Sigmoid colon (tissue), 7 donors: ENCODE data around the gene CDKAL1. TPM values are rescaled to one million over a fixed set of nuclear protein-coding genes. Genes with fewer than 3 reads are reported as not detected.

ENCODE experiments used
- DNase-seq: peaks from one replicate; pipeline ENCODE4 v3.0.0-alpha.2; 2019
- H3K27ac ChIP-seq, 4 donors: fragments of 200-600 bp; sonication (generic); one replicate each; pipeline ENCODE4 v1.5.1; 2016 to 2019; ENCODE audit warnings: mild to moderate bottlenecking in 1 of 4
- H3K27me3 ChIP-seq, 3 donors: fragments of 200-600 bp; sonication (generic); one replicate each; pipeline ENCODE4 v1.5.1; 2019; ENCODE audit warnings: mild to moderate bottlenecking in 1 of 3
- H3K36me3 ChIP-seq, 4 donors: fragments of 200-600 bp; sonication (generic); one replicate each; pipeline ENCODE4 v1.5.1; 2016 to 2019
- H3K4me1 ChIP-seq, 4 donors: fragments of 200-600 bp; sonication (generic); one replicate each; pipeline ENCODE4 v1.5.1; 2017 to 2019
- H3K4me3 ChIP-seq, 4 donors: fragments of 200-600 bp; sonication (generic); one replicate each; pipeline ENCODE4 v1.5.1; 2017 to 2019; ENCODE audit warnings: mild to moderate bottlenecking in 2 of 4, moderate library complexity in 1 of 4
- H3K9me3 ChIP-seq, 4 donors: fragments of 200-600 bp in 3 of 4; sonication (generic) in 3 of 4; one replicate each; pipeline versions ENCODE4 v1.5.1 to v1.6.1; 2013 to 2019
- CTCF ChIP-seq, 4 experiments: fragments of 450-650 bp in 3 of 4; fragments of 200-600 bp in 1 of 4; IDR thresholded peaks; one replicate each; pipeline ENCODE4 v1.5.1; 2016 to 2019; ENCODE audit warnings: antibody characterized with exemption in 4 of 4, mild to moderate bottlenecking in 3 of 4, moderate library complexity in 2 of 4
- EP300 ChIP-seq, 4 donors: sonication (generic); formaldehyde crosslinking; IDR thresholded peaks; one replicate each; pipeline ENCODE4 v1.6.1; 2017; ENCODE audit warnings: antibody characterized with exemption in 4 of 4
- POLR2A ChIP-seq, 2 donors: fragments of 450-650 bp; IDR thresholded peaks; one replicate each; pipeline ENCODE4 v1.6.1; 2016; ENCODE audit warnings: antibody characterized with exemption in 2 of 2, mild to moderate bottlenecking in 2 of 2, moderate library complexity in 2 of 2
- POLR2AphosphoS5 ChIP-seq, 4 donors: sonication (generic); formaldehyde crosslinking; IDR thresholded peaks; one replicate each; pipeline ENCODE4 v1.6.1; 2017; ENCODE audit warnings: antibody characterized with exemption in 4 of 4
- WGBS, 2 donors: extraction: QIAGEN DNeasy Blood & Tissue Kit; methylation state at CpG; one replicate each; pipeline ENCODE4 v1.1.7; 2013; 5-methylcytosine and 5-hydroxymethylcytosine counted together
- intact Hi-C: fragments of 100-400 bp; cut with DNase I; formaldehyde crosslinking; loops from one replicate; pipeline ENCODE4 v1.15.1; 2023
- polyA plus RNA-seq, 3 donors: library from polyadenylated mRNA; stranded (reverse); fragments of 200-250 nt; gene quantifications; one replicate each; pipeline ENCODE4 v1.2.3, GENCODE V29; 2013
- total RNA-seq, 4 donors: library from RNA; depleted of rRNA; stranded (reverse); fragments of >200 nt; gene quantifications; one replicate each; pipeline ENCODE4 v1.1.0, GENCODE V29; 2016
- donor health status: healthy with polysubstance abuse.
- donor health status: Bipolar disorder and iron deficiency.
- donor health status: healthy.

The CDKAL1 gene
- total and polyA plus RNA-seq, 7 donors, result 2.8 to 14.7 (median 11.4) TPM

- no peak overlapping the region for H3K4me3 ChIP-seq
- peaks cover 0 to 9% (median 0%) of the 10 kb centered on the region in 4 donors for H3K36me3 ChIP-seq
- no peaks in the 10 kb centered on the region for H3K27me3 ChIP-seq
- DNase-seq, result no peak
- H3K4me1 ChIP-seq, result no peaks in the 10 kb centered on the region
- WGBS, 2 donors, result 92 to 94% methylated on average over 4 of the region's 4 CpGs
- H3K9me3 ChIP-seq, result no peaks in the 10 kb centered on the region
- no peak overlapping the region for H3K27ac ChIP-seq
- intact Hi-C loops, result no loop called here
- TF ChIP-seq POLR2AphosphoS5 (IDR thresholded peaks at IDR 0.05), result no peak
- no peak for TF ChIP-seq CTCF (IDR thresholded peaks at IDR 0.05)
- no peak for TF ChIP-seq EP300 (IDR thresholded peaks at IDR 0.05)
- TF ChIP-seq POLR2A (IDR thresholded peaks at IDR 0.05), result no peak
These were observed 461.8 kb downstream of the CDKAL1 start for GRCh38 chr6:20996099-20996498.

- H3K4me3 ChIP-seq, result no peak overlapping the region
- peaks cover 0 to 9% (median 0%) of the 10 kb centered on the region in 4 donors for H3K36me3 ChIP-seq
- H3K27ac ChIP-seq, result no peak overlapping the region
- intact Hi-C loops, result no loop called here
- no peak for DNase-seq
- peaks cover 0 to 4% (median 0%) of the 10 kb centered on the region in 4 donors for H3K4me1 ChIP-seq
- TF ChIP-seq CTCF (IDR thresholded peaks at IDR 0.05) (no peak), EP300 (IDR thresholded peaks at IDR 0.05) (no peak), POLR2A (IDR thresholded peaks at IDR 0.05) (no peak), POLR2AphosphoS5 (IDR thresholded peaks at IDR 0.05) (no peak)
- no peaks in the 10 kb centered on the region for H3K27me3 ChIP-seq
- WGBS, 2 donors, result 59 to 83% methylated on average over 3 of the region's 3 CpGs
- H3K9me3 ChIP-seq, result no peaks in the 10 kb centered on the region
These were observed 463.0 kb downstream of the CDKAL1 start for GRCh38 chr6:20997143-20997769.

- TF ChIP-seq POLR2AphosphoS5 (IDR thresholded peaks at IDR 0.05) (no peak), POLR2A (IDR thresholded peaks at IDR 0.05) (no peak)
- H3K36me3 ChIP-seq, result peaks cover 0 to 9% (median 0%) of the 10 kb centered on the region in 4 donors
- H3K9me3 ChIP-seq, result no peaks in the 10 kb centered on the region
- 87 to 90% methylated on average over 3 of the region's 3 CpGs for WGBS, 2 donors
- no peak for DNase-seq
- intact Hi-C loops, result no loop called here
- peaks cover 0 to 4% (median 0%) of the 10 kb centered on the region in 4 donors for H3K4me1 ChIP-seq
- H3K4me3 ChIP-seq, result no peak overlapping the region
- H3K27ac ChIP-seq, result no peak overlapping the region
- no peaks in the 10 kb centered on the region for H3K27me3 ChIP-seq
These were observed 463.5 kb downstream of the CDKAL1 start for GRCh38 chr6:20997770-20998147.

DNA sequence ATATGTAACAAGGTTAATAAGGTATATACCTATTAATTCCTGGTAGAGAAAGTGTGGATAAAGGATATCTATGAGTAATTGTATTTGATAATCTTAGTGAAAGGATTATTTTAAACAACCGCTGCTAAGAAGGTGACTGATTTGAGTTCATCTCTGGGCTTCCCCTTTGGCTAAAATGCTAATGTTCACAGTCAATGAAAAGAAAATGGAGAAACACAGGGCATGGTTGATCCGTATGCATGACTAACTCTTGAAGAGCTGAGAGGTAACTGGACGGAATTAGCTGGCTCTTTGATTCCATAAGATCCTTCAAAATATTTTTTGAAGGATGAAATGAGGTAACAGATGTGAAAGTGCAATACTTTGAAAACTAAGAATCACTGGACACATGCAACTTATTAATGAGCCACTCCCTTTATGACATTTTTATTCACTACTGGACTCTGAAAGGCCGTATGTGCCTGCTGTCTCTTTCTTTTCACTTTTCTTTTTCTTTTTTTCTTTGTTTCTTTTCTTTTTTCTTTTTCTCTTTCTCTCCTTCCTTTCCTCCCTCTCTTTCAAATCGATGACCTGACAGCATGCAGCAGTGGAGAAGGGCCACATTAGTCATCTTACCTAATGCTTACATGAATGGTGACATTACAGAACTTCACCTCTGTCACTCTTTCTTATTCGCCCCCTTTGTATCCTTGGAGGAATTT is 464.6 kb downstream of the CDKAL1 start:
- H3K4me1 ChIP-seq, result peaks cover 0 to 9% (median 3%) of the 10 kb centered on the region in 4 donors
- H3K4me3 ChIP-seq, result no peak overlapping the region
- no peaks in the 10 kb centered on the region for H3K9me3 ChIP-seq
- H3K27me3 ChIP-seq, result no peaks in the 10 kb centered on the region
- WGBS, 2 donors, result 87 to 92% methylated on average over 6 of the region's 6 CpGs
- H3K27ac ChIP-seq, result no peak overlapping the region
- TF ChIP-seq CTCF (IDR thresholded peaks at IDR 0.05), result no peak
- TF ChIP-seq POLR2AphosphoS5 (IDR thresholded peaks at IDR 0.05), result no peak
- TF ChIP-seq EP300 (IDR thresholded peaks at IDR 0.05), result no peak
- no peak for TF ChIP-seq POLR2A (IDR thresholded peaks at IDR 0.05)
- intact Hi-C loops, result no loop called here
- peaks cover 0 to 9% (median 0%) of the 10 kb centered on the region in 4 donors for H3K36me3 ChIP-seq
- DNase-seq, result no peak

- no peaks in the 10 kb centered on the region for H3K9me3 ChIP-seq
- no peaks in the 10 kb centered on the region for H3K27me3 ChIP-seq
- peaks cover 0 to 19% (median 6%) of the 10 kb centered on the region in 4 donors for H3K4me1 ChIP-seq
- no peak overlapping the region for H3K4me3 ChIP-seq
- intact Hi-C loops, result no loop called here
- 81 to 97% methylated on average over 2 of the region's 2 CpGs for WGBS, 2 donors
- TF ChIP-seq EP300 (IDR thresholded peaks at IDR 0.05) (no peak), CTCF (IDR thresholded peaks at IDR 0.05) (no peak), POLR2AphosphoS5 (IDR thresholded peaks at IDR 0.05) (no peak), POLR2A (IDR thresholded peaks at IDR 0.05) (no peak)
- H3K36me3 ChIP-seq, result peaks cover 0 to 8% (median 0%) of the 10 kb centered on the region in 4 donors
- no peak for DNase-seq
- no peak overlapping the region for H3K27ac ChIP-seq
These were observed 466.1 kb downstream of the CDKAL1 start for GRCh38 chr6:21000331-21000801.
